Measurements from ENCODE around the gene SLU7.

Gene SLU7

DNA sequence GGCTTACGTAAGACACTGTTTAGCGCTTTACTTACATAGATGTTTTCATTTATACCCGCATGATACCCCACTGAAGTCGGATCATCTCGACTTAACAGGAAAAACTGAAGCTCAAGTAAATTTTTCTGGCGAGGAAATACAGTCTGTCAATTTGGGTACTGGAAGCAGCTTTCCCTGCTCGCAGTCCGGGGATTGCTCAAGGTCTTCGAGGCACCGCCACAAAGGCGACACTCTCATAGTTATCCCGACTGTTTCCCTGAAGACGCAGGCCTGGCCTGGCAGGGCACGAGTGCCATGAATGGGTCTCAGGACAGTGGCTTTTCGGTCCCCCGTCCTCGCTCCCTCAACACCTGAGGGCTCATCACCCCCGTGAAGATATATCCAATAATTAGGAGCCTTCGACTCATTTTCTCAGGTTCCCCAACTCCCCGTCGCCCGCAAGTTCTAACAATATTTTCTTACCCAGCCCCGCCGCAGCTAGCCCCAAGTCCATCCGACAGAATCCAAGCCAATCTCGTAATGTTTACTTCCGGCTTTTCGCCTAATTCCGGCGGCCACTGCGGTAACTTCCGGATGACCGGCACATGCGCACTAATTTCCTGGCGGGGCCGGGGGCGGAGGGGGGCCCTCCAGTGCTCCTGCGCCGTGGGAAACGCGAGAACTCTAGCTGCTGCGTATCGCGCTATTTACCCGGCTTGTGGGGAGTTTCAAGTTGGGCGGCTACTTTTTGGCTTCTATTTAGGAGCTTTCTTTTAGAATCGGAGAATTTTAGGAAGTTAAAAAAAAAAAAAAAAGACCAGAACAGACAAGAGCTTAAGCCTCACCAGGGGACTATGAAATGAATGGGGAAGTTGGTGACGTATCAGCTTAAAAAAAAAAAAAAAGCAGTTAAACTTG is at the start of gene SLU7:
SLU7 (minus strand) TSS at position 521 of the 897 bp plus-strand sequence. CDS start 3,787 bp downstream, outside the sequence.
- Mint-ChIP-seq H3K27ac (peak within 1 kb of the TSS; percentile 99), H3K4me1 (peaks cover 42% of the 10 kb centered on the region), H3K36me3 (peaks cover 14% of the 10 kb centered on the region), H3K4me3 (peak within 1 kb of the TSS; percentile 95), H3K27me3 (no peaks in the 10 kb centered on the region), H3K9me3 (no peaks in the 10 kb centered on the region)
- DNase-seq (ENCODE audit: low spot score in 2 of 2), result peak; percentile 91 to 95
- peak; percentile 80 for ATAC-seq (ENCODE audit: low read depth)

- H3K9me3 Mint-ChIP-seq, result no peaks in the 10 kb centered on the region
- no peaks in the 10 kb centered on the region for H3K36me3 Mint-ChIP-seq
- H3K4me3 Mint-ChIP-seq, result peak overlapping the region; percentile 95
- H3K27ac Mint-ChIP-seq, result peak overlapping the region; percentile 89
- H3K4me1 Mint-ChIP-seq, result peaks cover 34% of the 10 kb centered on the region
- ATAC-seq (ENCODE audit: low read depth) (no peak), DNase-seq (ENCODE audit: low spot score in 2 of 2) (no peak)
- H3K27me3 Mint-ChIP-seq, result no peaks in the 10 kb centered on the region
These were observed 49.6 kb upstream of the SLU7 start for GRCh38 chr5:160468363-160468975.

DNA sequence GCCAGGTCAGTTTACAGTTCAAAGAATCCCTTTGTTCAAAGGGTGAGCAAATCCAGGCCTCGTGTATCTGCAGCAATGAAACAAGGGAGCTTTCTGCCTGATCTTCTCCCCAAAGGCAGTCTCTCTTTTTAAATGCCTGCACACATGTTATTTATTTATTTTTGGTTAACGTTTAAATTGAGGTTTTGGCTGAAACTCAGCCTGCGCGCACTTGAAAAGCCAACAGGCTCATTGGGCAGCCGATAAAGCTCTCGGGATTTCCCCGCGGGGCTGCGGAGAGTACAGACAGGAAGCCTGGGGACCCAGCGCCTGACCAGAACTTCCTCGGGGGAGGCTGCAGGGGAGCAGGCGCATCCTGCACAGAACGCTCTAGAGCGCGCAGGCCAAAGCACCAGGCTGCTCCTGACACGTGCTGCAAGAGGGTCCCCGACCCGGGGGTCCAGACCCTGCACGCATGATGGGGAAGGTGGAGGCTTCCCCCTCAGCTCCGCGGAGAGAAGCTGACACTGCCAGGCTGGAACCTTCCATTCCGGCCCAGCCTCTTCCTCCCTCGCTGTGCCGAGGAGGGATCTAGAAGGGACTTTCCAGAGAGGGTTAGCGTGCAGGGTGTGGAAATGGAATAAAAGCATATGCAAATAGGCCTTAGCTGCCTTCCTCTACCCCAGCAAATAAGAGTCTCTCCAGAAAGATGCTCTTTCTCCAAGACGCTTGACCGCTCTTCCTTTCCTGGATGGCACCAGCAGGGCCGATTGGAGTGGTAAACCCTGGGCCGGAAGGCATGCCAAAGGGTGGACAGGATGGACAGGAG is 48.9 kb upstream of the SLU7 start:
- peaks cover 33% of the 10 kb centered on the region for H3K4me1 Mint-ChIP-seq
- no peaks in the 10 kb centered on the region for H3K27me3 Mint-ChIP-seq
- H3K4me3 Mint-ChIP-seq, result peak overlapping the region; percentile 95
- peak; percentile 69 to 70 for DNase-seq (ENCODE audit: low spot score in 2 of 2)
- peak; percentile 89 for ATAC-seq (ENCODE audit: low read depth)
- H3K36me3 Mint-ChIP-seq, result no peaks in the 10 kb centered on the region
- H3K27ac Mint-ChIP-seq, result peak overlapping the region; percentile 89
- H3K9me3 Mint-ChIP-seq, result no peaks in the 10 kb centered on the region

GRCh38 chr5:160466889-160467554 is 48.1 kb upstream of the SLU7 start:
- Mint-ChIP-seq H3K36me3 (no peaks in the 10 kb centered on the region), H3K9me3 (no peaks in the 10 kb centered on the region), H3K4me3 (peak overlapping the region; percentile 95), H3K27ac (peak overlapping the region; percentile 89), H3K4me1 (peaks cover 33% of the 10 kb centered on the region), H3K27me3 (no peaks in the 10 kb centered on the region)
- DNase-seq (ENCODE audit: low spot score in 2 of 2) (no peak), ATAC-seq (ENCODE audit: low read depth) (no peak)

- Mint-ChIP-seq H3K27me3 (no peaks in the 10 kb centered on the region), H3K4me3 (no peak overlapping the region), H3K36me3 (no peaks in the 10 kb centered on the region), H3K4me1 (peaks cover 33% of the 10 kb centered on the region), H3K9me3 (no peaks in the 10 kb centered on the region), H3K27ac (no peak overlapping the region)
- ATAC-seq (ENCODE audit: low read depth) (no peak), DNase-seq (ENCODE audit: low spot score in 2 of 2) (no peak)
These were observed 47.2 kb upstream of the SLU7 start for GRCh38 chr5:160466116-160466515.

DNA sequence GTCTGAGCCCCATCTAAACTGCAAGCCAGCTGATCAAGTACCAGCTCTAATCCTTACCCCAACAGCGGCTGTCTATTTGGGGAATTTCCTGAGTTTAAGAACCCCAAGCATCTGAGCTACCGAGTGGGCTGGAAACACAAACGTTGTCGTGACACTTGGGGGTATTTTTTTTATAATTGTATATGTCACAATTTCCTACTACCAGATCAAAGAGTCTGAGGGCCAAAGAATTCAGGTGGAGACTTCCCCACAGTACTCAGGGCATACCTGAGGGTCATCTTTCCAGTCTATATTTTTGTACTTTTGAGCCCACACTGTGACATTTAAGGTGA is 45.6 kb upstream of the SLU7 start:
- Mint-ChIP-seq H3K27ac (no peak overlapping the region), H3K4me3 (no peak overlapping the region), H3K4me1 (peaks cover 25% of the 10 kb centered on the region), H3K27me3 (no peaks in the 10 kb centered on the region), H3K36me3 (no peaks in the 10 kb centered on the region), H3K9me3 (no peaks in the 10 kb centered on the region)
- ATAC-seq (ENCODE audit: low read depth), result no peak
- no peak for DNase-seq (ENCODE audit: low spot score in 2 of 2)

GRCh38 chr5:160463740-160464465 is 45.0 kb upstream of the SLU7 start:
- no peaks in the 10 kb centered on the region for H3K36me3 Mint-ChIP-seq
- H3K4me3 Mint-ChIP-seq, result no peak overlapping the region
- H3K9me3 Mint-ChIP-seq, result no peaks in the 10 kb centered on the region
- DNase-seq (ENCODE audit: low spot score in 2 of 2) (no peak), ATAC-seq (ENCODE audit: low read depth) (no peak)
- peaks cover 25% of the 10 kb centered on the region for H3K4me1 Mint-ChIP-seq
- no peak overlapping the region for H3K27ac Mint-ChIP-seq
- no peaks in the 10 kb centered on the region for H3K27me3 Mint-ChIP-seq

DNA sequence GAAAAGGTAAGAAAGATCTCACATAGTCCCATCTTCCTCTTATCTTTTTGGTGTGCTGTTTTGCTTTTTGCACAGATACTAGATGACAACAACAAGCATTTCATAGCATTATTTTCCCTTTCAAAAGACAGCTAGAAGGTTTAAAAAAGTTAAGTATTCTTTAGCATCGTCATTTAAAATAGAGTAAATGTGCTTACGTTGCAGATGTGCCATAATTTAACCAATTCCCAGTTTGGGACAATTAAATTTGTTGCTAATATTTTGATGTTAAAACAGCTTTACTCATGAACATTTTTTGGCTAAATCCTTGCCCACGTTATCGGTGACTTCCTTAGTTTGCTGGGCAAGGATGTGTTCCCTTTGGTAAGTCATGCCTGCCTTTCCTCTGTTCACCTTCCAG is 44.3 kb upstream of the SLU7 start:
- Mint-ChIP-seq H3K36me3 (no peaks in the 10 kb centered on the region), H3K9me3 (no peaks in the 10 kb centered on the region), H3K27ac (no peak overlapping the region), H3K4me1 (peaks cover 24% of the 10 kb centered on the region), H3K4me3 (no peak overlapping the region), H3K27me3 (no peaks in the 10 kb centered on the region)
- ATAC-seq (ENCODE audit: low read depth), result no peak
- DNase-seq (ENCODE audit: low spot score in 2 of 2), result no peak

DNA sequence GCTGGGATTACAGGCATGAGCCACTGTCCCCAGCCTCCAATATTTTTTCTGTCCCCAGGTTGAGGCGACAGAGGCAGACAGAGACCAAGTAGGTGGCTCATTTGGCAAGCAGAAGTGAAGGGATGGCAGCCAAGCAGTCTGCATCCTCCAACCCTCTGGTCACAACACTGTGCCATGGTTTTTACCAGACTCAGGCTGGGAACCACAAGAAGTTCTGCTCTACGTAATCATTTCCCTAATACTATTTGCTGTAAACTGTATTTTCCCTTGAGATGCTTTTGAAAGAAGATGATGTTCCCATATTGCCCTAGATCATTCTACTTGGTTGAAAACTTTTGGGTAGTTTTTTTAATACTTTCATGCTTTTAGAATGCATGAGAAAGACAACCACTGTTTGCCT is 43.3 kb upstream of the SLU7 start:
- H3K4me3 Mint-ChIP-seq, result no peak overlapping the region
- H3K4me1 Mint-ChIP-seq, result peaks cover 14% of the 10 kb centered on the region
- H3K36me3 Mint-ChIP-seq, result no peaks in the 10 kb centered on the region
- DNase-seq (ENCODE audit: low spot score in 2 of 2), result no peak
- peak; percentile 42 for ATAC-seq (ENCODE audit: low read depth)
- no peaks in the 10 kb centered on the region for H3K27me3 Mint-ChIP-seq
- H3K27ac Mint-ChIP-seq, result no peak overlapping the region
- no peaks in the 10 kb centered on the region for H3K9me3 Mint-ChIP-seq

- peaks cover 6% of the 10 kb centered on the region for H3K4me1 Mint-ChIP-seq
- H3K27ac Mint-ChIP-seq, result no peak overlapping the region
- DNase-seq (ENCODE audit: low spot score in 2 of 2) (no peak), ATAC-seq (ENCODE audit: low read depth) (no peak)
- no peaks in the 10 kb centered on the region for H3K9me3 Mint-ChIP-seq
- no peaks in the 10 kb centered on the region for H3K36me3 Mint-ChIP-seq
- no peak overlapping the region for H3K4me3 Mint-ChIP-seq
- H3K27me3 Mint-ChIP-seq, result no peaks in the 10 kb centered on the region
These were observed 42.5 kb upstream of the SLU7 start for GRCh38 chr5:160461378-160461777.

DNA sequence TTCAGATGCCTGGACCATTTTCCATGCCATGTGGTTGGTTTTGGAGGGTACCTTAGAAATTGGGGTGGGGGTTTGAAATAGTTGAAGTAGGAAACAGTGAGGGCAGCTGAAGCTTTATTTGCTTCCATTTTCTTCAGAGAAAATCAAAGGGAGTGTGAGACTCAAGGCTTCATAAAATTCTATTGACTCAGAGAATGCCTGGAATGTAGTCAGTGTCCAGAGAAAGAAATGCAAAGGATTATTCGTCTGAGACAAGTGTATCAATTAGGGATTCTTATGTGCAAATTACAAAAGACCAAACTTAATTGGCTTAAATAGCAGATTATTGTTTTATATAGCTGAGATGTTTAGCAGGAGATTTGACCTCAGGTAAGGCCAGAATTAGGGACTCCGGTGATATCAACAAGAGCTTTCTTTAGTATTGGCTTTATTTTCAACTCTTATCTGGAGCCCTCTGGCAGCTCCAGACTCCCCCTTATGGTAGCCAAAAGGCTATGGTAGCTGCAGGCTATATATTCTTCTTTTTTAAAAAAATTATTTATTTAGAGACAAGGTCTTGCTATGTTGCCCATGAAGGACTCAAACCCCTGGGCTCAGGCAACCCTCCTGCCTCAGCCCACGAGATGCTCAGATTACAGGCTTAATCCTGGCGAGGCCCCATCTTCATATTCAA is 41.6 kb upstream of the SLU7 start:
- Mint-ChIP-seq H3K4me3 (no peak overlapping the region), H3K4me1 (peaks cover 5% of the 10 kb centered on the region), H3K27me3 (no peaks in the 10 kb centered on the region), H3K36me3 (no peaks in the 10 kb centered on the region), H3K27ac (no peak overlapping the region), H3K9me3 (no peaks in the 10 kb centered on the region)
- no peak for DNase-seq (ENCODE audit: low spot score in 2 of 2)
- ATAC-seq (ENCODE audit: low read depth), result peak; percentile 34

DNA sequence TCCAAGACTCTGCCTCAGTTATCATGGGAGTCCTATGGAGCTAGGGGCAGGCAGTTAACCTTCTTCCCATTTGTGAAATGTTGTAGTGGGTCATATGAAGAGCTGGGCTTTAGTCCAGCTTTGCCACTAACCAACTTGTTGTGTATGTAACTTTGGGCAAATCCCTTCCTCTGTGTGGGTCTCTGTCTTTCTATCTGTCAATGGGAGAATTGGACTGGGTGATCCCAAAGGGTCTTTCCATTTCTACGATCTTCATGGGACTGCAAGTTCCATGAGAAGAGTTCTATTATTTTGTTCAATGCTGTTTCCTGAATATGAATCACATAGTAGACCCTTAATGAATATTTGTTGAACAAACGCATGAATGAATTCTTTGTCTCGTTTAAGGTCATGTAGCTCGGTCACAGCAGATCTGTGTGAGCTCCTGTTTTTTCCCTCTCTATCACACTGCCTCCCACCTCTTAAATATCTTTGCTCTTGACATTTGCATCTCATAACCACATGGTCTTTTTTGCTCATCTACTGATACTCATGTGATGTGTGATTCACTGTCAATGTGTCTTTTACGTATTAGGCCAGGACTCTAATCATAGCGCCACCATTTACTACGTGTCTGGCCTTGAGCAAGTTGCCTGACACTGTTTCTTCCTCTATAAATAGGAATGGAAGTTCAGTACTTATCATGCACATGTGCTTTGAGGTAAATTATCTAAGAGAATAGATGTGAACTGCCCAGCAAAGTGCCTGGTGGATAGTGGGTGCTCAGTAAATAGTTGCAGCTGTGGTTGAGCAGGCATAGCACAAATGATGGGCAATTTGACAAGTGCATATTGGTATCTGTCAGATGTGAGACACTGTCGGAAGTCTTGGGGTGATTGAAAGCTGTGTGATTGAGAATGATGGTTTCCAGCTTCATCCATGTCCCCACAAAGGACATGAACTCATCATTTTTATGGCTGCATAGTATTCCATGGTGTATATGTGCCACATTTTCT is 40.2 kb upstream of the SLU7 start:
- peak; percentile 38 for ATAC-seq (ENCODE audit: low read depth)

More for the DNA sequence above, 40.2 kb upstream of the SLU7 start:
- H3K4me1 Mint-ChIP-seq, result peaks cover 5% of the 10 kb centered on the region
- H3K36me3 Mint-ChIP-seq, result no peaks in the 10 kb centered on the region
- no peak for DNase-seq (ENCODE audit: low spot score in 2 of 2)
- no peaks in the 10 kb centered on the region for H3K9me3 Mint-ChIP-seq
- H3K27me3 Mint-ChIP-seq, result no peaks in the 10 kb centered on the region
- no peak overlapping the region for H3K4me3 Mint-ChIP-seq
- H3K27ac Mint-ChIP-seq, result no peak overlapping the region

Data from memory B cell (primary cell).